Fibroblast of skin of abdomen (primary cell): ENCODE data around the gene TP53RK. TPM values are rescaled to one million over a fixed set of nuclear protein-coding genes. Genes with fewer than 3 reads are reported as not detected.

Experiments used
- DNase-seq: peaks from one replicate; pipeline ENCODE4 v3.0.0-alpha.2; 2013
- polyA plus RNA-seq, 2 experiments: library from polyadenylated mRNA; unstranded; fragments of 120-200 nt; gene quantifications; one replicate each; pipeline ENCODE4 v1.2.1, GENCODE V29; 2013; ENCODE audit not compliant: insufficient read length in 2 of 2

TP53RK gene
- 13.3 TPM for polyA plus RNA-seq (2013, experiment 1 of 2; ENCODE audit: insufficient read length)
- polyA plus RNA-seq (2013, experiment 2 of 2; ENCODE audit: insufficient read length), result 13.5 TPM

DNA sequence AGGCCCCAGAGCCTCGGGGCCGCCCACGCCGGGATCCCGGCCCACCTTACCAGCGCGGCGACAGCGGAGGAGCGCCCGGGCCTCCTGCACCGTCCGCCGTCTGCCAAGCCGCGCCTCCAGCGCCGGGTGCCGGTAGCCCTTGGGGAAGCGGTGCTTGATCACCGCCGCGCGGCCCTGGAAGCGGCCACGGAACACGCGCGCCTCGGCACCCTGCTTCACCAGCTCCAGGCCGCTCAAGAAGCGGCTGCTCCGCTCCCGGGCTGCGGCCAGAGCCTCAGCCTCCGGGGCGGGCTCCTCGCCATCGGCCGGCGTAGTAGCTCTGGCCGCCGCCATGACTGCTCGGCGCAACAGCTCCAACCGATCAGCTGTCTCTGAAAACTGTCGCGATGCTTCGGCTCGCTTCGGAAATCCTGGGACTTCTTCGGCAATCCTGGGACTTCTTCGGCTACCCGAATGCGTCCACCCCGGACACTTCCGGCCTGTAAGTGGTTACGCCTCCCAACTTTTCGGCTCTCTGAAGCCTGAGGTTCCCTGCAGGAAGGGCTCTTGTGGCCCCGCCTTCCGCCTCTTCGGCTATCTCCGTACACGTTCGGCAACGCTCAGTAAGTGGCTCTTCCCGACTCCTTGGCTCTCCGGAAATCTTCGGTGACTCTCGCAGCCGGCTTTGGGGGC is at the start of gene TP53RK:
Gene TP53RK, minus strand, starts transcription at position 363 of the 672 bp plus-strand sequence. Its CDS starts 30 bp downstream, at position 333.
- peak; percentile 100 for DNase-seq

DNA sequence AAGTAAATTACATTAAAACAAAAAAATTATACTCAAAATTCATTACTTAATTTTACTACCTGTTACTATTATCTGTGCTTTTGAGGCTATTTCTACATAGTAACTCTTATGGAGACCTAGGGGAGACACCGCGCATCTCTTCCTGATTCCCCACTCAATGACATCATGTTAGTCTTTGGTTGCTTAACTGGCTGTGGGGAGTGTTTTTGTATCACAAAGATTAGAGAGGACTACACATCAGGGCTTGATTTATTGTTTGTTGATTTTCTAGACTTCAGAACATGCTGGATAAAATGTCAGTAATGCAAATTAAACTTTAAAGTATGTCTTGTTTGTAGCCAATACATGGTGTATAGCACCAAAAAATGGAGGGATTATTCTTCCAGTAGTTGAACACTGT is 46.2 kb upstream of the TP53RK start:
- no peak for DNase-seq

- no peak for DNase-seq
These were observed 42.5 kb upstream of the TP53RK start for GRCh38 chr20:46731770-46732169.

GRCh38 chr20:46725186-46726165 is 36.2 kb upstream of the TP53RK start:
- DNase-seq, result no peak

DNA sequence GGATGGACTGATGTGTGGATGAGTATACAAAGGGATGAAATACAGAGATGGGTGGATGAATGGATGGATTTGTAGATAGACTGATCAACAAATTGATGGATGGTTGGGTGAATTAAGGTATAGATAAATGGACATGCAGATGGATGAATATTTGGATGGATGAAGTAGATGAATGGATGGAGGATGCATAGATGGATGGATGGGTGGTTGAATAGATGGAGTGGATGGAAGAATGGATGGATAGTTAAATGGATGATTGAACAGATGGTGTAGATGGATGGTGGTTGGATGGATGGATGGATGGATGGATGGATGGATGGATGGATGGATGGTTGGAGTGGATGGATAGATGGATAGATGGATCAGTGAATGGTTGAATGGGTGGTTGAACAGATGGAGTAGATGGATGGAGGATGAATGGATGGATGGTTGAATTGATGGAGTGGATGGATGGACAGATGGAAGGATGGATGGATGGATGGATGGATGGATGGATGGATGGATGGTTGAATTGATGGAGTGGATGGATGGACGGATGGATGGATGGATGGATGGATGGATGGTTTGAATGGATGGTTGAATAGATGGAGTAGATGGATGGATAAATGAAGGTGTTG is 35.2 kb upstream of the TP53RK start:
- DNase-seq, result no peak

DNA sequence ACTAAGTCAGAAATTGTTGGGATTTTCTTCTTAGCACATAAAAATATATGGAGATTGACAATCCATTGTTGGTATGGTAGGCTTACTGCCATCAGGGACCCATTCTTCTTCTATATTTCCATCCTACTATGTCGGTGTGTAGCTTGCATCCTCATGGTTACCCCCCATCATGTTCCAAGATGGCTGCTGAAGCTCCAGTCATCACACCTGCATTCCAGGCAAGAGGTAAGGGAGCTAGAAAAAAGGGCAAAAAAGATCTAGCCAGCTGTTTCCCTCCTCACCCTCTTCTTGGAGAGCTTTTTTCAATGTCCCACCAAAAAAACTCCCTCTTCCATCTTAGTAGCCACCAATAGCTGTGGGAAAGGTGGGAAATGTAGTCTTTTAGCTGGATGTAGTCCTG is 33.8 kb upstream of the TP53RK start:
- no peak for DNase-seq

DNA sequence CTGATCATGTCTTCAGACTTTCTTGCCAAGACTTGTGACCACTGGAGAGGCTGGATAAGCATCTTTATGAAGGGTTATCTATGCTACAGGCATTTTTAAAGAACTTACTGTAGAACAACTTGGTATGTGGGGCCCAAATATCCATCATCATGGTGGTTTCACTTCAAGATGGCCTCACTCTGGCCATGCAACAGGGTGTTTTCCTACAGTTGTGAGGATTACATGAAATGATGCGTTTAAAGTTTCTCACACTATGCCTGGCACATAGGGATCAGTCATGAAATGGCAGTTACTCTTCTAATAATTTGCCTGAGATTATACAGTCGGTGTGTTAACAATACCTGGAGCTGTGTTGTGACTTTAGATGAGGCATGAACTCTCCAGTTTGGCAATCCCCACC is 33.2 kb upstream of the TP53RK start:
- DNase-seq, result no peak

DNA sequence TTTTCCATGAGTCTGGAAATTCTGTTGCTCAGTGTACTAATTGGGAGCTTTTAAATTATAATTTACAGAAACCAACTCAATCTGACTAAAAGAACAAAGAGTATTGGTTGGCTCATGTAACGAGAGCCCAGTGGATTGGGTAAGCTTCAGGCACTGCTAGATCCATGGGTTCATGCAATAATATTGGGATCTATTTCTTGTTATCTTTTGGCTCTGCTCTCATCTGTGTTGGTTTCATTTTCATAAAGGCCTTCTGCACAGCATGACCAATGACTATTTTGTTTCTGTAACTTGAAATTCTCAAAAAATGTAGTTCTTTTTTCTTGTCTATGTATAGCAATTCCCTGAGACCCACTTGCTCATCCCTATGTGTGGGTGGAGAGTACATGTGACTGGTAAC is 32.2 kb upstream of the TP53RK start:
- DNase-seq, result no peak

DNA sequence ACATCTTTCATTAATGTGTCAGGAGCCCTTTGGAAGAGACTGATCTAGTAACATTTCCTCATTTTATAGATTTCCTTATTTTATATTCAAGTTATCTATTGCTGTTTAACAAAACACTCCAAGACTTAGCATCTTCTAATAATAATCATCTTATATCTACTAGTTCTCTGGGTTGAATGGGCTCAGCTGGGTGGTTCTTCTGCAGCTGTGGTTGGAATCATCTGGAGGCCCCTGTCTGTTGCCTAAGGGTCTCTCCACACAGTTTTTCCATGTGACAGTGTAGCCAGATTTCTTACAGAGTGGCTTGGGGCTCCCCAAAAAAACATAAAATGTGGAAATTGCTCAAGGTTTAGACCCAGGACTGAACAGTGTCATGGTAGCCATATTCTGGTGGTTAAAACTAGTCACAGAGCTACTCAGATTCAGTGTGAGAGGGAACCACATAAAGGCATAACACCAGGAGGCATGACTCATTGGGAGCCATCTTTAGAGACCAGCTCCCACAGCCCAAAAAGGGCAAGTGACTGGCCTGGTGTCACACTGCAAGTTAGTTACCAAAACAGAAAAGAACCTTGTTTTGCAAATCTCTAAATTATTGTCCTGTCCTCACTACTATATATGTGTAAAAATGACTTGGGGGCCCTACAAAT is 31.7 kb upstream of the TP53RK start:
- no peak for DNase-seq

DNA sequence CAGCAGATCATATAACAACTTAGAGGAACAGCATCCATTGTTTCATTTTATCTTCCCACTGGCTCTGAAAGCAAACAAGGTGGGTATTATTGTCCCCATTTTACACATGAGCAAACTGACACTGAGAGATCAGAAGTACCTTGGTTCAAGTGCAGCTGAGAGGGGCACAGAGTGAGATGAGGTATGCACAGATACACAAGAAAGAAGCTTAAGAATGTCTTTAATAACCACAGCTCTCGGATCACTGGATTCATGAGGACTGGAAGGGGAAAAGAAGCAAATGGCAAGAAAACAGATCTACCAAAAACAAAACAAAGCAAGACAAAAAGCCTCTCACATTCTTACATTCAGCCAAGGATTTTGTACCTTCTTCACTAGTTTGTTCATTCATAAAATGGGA is 30.8 kb upstream of the TP53RK start:
- DNase-seq, result no peak

GRCh38 chr20:46717818-46718541 is 28.7 kb upstream of the TP53RK start:
- no peak for DNase-seq

GRCh38 chr20:46715292-46715756 is 26.1 kb upstream of the TP53RK start:
- DNase-seq, result peak; percentile 89

DNA sequence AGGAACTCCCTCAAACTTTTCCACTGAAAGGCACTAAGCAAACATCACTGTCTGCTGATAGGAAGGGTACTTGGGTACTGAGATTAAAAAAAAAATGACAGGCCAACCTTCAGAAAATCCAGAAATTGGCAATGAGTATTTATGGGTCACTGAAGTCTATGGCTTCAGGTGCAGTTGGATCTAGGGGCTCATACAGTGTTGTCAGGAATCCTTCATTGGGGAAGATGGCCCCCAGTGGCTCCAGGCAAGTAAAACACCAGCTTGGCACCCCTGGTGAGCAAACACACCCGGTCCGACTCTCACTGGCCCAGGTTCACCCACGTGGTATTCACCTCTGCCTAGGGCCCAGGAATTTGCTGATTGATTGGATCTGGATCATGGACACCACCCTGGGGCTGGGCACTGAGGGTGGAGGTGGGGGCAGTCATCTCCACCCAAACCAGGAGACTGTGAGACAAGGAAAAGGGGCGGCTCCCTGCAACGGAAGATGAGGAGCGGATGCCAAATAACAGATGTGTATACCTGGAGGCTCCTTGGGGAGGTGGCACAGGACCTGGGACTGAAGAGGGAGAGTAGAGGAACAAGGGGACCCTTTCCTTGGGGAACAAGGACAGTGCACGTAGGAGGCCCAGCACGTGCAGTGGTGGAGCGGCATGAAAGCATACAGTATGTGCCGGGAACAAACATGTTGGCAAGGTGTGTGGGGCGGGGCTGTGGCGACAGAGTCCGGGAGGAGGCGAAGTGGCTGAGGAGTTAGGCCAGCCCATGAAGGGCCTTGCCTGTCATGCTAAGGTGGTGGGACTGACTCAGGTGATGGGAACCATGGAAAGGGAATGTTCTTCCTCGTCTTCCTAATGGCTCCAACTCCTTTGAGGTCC is 25.0 kb upstream of the TP53RK start:
- no peak for DNase-seq

DNA sequence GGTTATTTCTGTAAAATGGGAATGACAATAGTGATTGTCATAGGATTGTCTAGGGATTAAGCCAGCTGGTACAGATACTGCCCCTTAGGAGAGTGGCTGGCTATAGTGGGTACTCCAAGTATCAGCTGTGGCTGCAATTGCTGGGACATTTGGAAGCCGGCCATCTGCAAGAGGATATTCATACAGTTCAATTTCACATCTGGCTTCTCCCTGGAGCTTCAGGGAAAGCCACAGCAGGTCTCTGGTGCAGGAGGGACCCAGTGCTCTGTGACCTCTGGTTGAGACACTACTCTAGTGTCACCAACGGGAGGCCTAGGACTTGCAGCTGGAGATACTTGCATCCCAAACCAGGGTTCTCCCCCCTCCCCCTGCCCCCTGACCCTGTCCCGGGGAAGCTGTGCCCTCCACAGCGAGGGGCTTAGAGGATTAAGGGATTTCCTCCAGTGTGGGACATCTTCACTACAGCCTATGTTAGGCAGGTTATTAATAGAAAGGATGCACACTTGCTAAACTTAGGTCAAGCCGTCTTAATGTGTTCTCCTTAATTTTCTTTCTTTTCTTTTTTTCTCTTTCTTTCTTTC is 22.9 kb upstream of the TP53RK start:
- no peak for DNase-seq

DNA sequence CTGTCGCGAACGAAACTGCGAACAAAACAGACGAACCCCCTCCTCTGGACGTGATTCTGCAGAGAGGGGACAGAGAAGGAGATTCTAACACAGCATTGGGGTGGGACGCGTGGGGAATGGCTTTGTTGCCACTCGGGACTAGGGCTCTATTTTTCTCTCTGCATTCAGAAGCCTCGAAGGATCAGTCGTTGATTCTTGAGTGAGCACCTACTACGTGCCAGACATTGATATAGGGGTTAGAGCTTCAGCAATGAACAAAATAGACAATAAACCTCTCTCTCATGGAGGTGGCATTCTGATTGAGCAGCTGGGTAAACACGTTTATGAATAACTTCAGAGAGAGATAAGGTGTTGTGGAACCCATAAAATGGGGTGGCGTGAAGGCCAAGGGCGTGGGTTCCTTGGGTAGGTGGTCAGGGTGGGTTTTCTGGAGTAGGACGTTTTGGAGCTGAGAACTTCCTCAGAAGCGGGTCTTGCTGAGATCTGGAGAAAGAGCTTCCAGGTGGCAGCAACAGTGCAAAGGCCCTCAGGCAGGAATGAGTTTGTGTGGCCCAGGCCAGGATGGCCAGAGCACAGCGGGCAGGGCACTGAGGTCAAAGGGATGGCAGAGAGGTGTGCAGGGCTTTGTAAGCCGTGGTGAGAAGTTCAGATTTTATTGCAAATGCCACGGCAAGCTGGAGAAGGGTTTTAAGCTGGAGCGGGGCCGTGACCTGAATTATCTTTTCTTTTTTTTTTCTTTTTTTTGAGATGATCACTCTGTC is 21.1 kb upstream of the TP53RK start:
- DNase-seq, result no peak

DNA sequence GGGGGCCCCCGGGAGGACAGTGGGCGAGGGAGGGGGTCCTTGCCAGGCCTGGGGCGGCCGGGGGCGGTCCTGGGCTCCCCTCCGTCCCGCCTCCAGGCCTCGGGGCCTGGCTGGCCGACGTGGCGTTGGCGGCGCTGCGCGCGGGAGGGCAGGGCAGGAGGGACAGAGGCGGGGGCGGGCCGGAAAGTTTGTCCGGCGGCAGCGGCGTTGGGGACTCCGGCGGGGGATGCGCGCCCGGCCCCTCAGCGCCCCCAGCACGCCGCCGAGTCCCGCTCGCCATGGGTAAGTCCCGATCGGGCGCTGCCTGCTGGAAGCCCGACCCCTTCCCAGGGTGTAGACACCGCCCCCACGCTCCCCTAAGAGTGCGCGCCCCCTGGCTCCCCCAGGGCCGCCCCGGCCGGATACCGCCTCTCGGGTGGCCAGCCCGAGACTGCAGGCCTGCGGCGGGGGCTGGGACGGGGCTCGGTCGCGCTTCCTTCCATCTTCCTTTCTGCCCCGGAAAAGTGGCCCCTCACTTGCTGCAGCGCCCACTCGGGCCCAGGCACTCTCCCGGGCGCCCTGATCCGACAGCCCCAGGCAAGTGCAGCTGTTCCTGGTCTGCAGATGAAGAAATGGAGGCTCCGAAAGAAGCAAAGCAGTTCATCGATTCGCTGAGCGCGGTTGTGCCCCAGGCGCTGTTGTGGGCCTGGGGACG is 20.4 kb upstream of the TP53RK start, which contains the start of gene SLC2A10:
Gene SLC2A10, plus strand, starts transcription at position 191 of the 694 bp plus-strand sequence. Its CDS starts 88 bp downstream, at position 279.
- DNase-seq, result peak; percentile 68

GRCh38 chr20:46709055-46709458 is 19.8 kb upstream of the TP53RK start:
- no peak for DNase-seq

DNA sequence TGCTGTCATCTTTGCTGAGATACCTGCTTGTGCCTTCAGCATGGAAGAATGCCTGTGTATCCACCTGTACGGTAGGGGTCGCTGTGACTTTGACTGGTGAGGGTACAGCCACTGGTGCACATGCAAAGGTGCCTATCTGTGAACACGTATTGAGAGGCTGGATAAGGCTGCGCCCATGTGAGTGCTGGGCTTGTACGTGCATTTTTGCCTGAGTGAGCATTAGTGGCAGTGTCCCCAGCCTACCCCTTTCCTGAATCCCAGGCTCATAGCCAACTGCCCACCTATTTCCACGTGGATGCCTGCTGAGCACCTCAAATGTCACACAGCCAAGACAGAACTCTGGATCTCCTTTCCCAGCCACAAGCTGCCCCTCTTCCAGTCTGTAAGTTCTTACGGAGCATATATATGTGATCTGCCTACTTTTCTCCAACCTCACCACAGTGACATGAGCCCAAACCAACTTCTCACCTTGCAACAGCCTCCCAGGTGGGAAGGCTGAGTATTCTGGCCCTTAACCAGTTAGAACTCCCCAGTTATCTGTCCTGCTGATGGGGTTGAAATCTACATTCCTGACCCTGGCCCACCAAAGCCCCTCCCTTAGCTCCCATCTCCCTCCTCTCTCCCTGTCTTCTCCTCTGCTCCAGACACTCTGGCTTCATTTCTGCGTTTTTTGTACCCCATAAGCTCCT is 19.1 kb upstream of the TP53RK start:
- DNase-seq, result no peak
